Liver (tissue), 9 donors: Measurements from ENCODE around the gene EXOC4. TPM values are rescaled to one million over a fixed set of nuclear protein-coding genes. Genes with fewer than 3 reads are reported as not detected.

ENCODE experiments used
- DNase-seq: peaks from one replicate; pipeline ENCODE4 v3.0.0-alpha.2; 2017; ENCODE audit warnings: low spot score
- H3K27ac ChIP-seq, 2 donors: one replicate each; pipeline ENCODE4 v1.7.0; 2013; ENCODE audit warnings: inconsistent platforms in 2 of 2, low read length in 2 of 2, control low read depth in 1 of 2, low read depth in 1 of 2, mild to moderate bottlenecking in 1 of 2
- H3K27me3 ChIP-seq, 4 donors: one replicate each; pipeline versions ENCODE4 v1.6.1 to v1.7.0; 2013; ENCODE audit warnings: low read length in 3 of 4, inconsistent platforms in 1 of 4, mild to moderate bottlenecking in 1 of 4, moderate library complexity in 1 of 4; ENCODE audit not compliant: control insufficient read depth in 4 of 4, insufficient read depth in 4 of 4
- H3K36me3 ChIP-seq, 4 donors: one replicate each; pipeline versions ENCODE4 v1.6.1 to v1.7.0; 2013; ENCODE audit warnings: low read length in 3 of 4, mild to moderate bottlenecking in 3 of 4, low read depth in 1 of 4, moderate library complexity in 1 of 4; ENCODE audit not compliant: control insufficient read depth in 4 of 4, insufficient read depth in 3 of 4
- H3K4me1 ChIP-seq, 4 donors: one replicate each; pipeline versions ENCODE4 v1.6.1 to v1.7.0; 2013; ENCODE audit warnings: low read length in 3 of 4, mild to moderate bottlenecking in 3 of 4, moderate library complexity in 1 of 4; ENCODE audit not compliant: control insufficient read depth in 4 of 4, insufficient read depth in 4 of 4
- H3K4me3 ChIP-seq, 3 donors: one replicate each; pipeline versions ENCODE4 v1.6.1 to v1.7.0; 2013; ENCODE audit warnings: low read length in 3 of 3, control low read depth in 1 of 3, low read depth in 1 of 3, mild to moderate bottlenecking in 1 of 3
- H3K9ac ChIP-seq, 2 donors: one replicate each; pipeline ENCODE4 v1.7.0; 2013; ENCODE audit warnings: low read length in 2 of 2, mild to moderate bottlenecking in 2 of 2, moderate library complexity in 2 of 2, control low read depth in 1 of 2, low read depth in 1 of 2
- H3K9me3 ChIP-seq, 4 donors: one replicate each; pipeline versions ENCODE4 v1.6.1 to v1.7.0; 2013; ENCODE audit warnings: low read length in 3 of 4; ENCODE audit not compliant: control insufficient read depth in 4 of 4
- ATF3 ChIP-seq: IDR thresholded peaks from 2 replicates; pipeline ENCODE4 v1.6.1; 2016; ENCODE audit warnings: antibody characterized with exemption
- FOXA1 ChIP-seq: IDR thresholded peaks from 2 replicates; pipeline ENCODE4 v1.6.1; 2016; ENCODE audit warnings: antibody characterized with exemption
- FOXA2 ChIP-seq: IDR thresholded peaks from 2 replicates; pipeline ENCODE4 v1.6.1; 2016; ENCODE audit warnings: antibody characterized with exemption
- GABPA ChIP-seq, 2 donors: IDR thresholded peaks in 1 of 2; conservative IDR thresholded peaks in 1 of 2; 2 replicates each; pipeline ENCODE4 v1.6.1; 2016; ENCODE audit warnings: antibody characterized with exemption in 2 of 2, mild to moderate bottlenecking in 1 of 2, moderate library complexity in 1 of 2
- HNF4G ChIP-seq: IDR thresholded peaks from 2 replicates; pipeline ENCODE4 v1.6.1; 2016; ENCODE audit warnings: antibody characterized with exemption
- JUND ChIP-seq, 2 donors: IDR thresholded peaks; 2 replicates each; pipeline ENCODE4 v1.6.1; 2016; ENCODE audit warnings: antibody characterized with exemption in 2 of 2
- MAX ChIP-seq: IDR thresholded peaks from 2 replicates; pipeline ENCODE4 v1.6.1; 2016; ENCODE audit warnings: antibody characterized with exemption
- RAD21 ChIP-seq, 2 donors: IDR thresholded peaks; 2 replicates each; pipeline ENCODE4 v1.6.1; 2016; ENCODE audit warnings: antibody characterized with exemption in 2 of 2, mild to moderate bottlenecking in 2 of 2
- REST ChIP-seq: IDR thresholded peaks from 2 replicates; pipeline ENCODE4 v1.6.1; 2016; ENCODE audit warnings: antibody characterized with exemption, mild to moderate bottlenecking
- RXRA ChIP-seq, 2 donors: IDR thresholded peaks; 2 replicates each; pipeline ENCODE4 v1.6.1; 2017 to 2018; ENCODE audit warnings: antibody characterized with exemption in 2 of 2, mild to moderate bottlenecking in 1 of 2
- SP1 ChIP-seq: IDR thresholded peaks from 2 replicates; pipeline ENCODE4 v1.6.1; 2018; ENCODE audit warnings: antibody characterized with exemption, mild to moderate bottlenecking
- TAF1 ChIP-seq: conservative IDR thresholded peaks from 2 replicates; pipeline ENCODE4 v1.6.1; 2016; ENCODE audit warnings: antibody characterized with exemption, mild to moderate bottlenecking
- YY1 ChIP-seq: IDR thresholded peaks from 2 replicates; pipeline ENCODE4 v1.6.1; 2016; ENCODE audit warnings: antibody characterized with exemption, mild to moderate bottlenecking
- ZBTB33 ChIP-seq: IDR thresholded peaks from 2 replicates; pipeline ENCODE4 v1.6.1; 2016; ENCODE audit warnings: antibody characterized with exemption
- WGBS: extraction: QIAGEN DNeasy Blood & Tissue Kit; methylation state at CpG from one replicate; pipeline ENCODE4 v1.1.7; 2013; 5-methylcytosine and 5-hydroxymethylcytosine counted together
- polyA plus RNA-seq, 2 donors: library from polyadenylated mRNA; stranded (reverse) in 1 of 2; unstranded in 1 of 2; fragments of 200-250 nt in 1 of 2; fragments of >200 nt in 1 of 2; fragmentation: Nextera tagmentation in 1 of 2; extraction: Ambion mirVana in 1 of 2; gene quantifications; one replicate each; pipeline versions ENCODE4 v1.2.1 to v1.2.3, GENCODE V29; 2013 to 2015
- total RNA-seq, 2 donors: library from RNA; depleted of rRNA; stranded (reverse); fragments of >200 nt; gene quantifications; one replicate each; pipeline ENCODE4 v1.2.3, GENCODE V29; 2014
- donor health status: healthy.
- donor health status: healthy.
- donor health status: healthy.
- donor health status: healthy.
- donor health status: healthy.

The EXOC4 gene
- total and polyA plus RNA-seq, 4 donors, result 9.5 to 55.9 (median 23.6) TPM

GRCh38 chr7:133973710-133974109 lies 720.8 kb downstream of the EXOC4 start:
- Histone ChIP-seq H3K4me3 (no peak overlapping the region), H3K27me3 (no peaks in the 10 kb centered on the region), H3K27ac (no peak overlapping the region), H3K4me1 (no peaks in the 10 kb centered on the region), H3K9me3 (no peaks in the 10 kb centered on the region), H3K9ac (no peak overlapping the region), H3K36me3 (peaks cover 0 to 2% (median 0%) of the 10 kb centered on the region in 4 donors)
- TF ChIP-seq HNF4G (no peak), RAD21 (IDR thresholded peaks at IDR 0.05) (no peak), FOXA1 (no peak), RXRA (IDR thresholded peaks at IDR 0.05) (no peak), JUND (IDR thresholded peaks at IDR 0.05) (no peak), ZBTB33 (no peak), GABPA (IDR thresholded peaks at IDR 0.05 in 1 of 2, conservative IDR thresholded peaks at IDR 0.05 in 1 of 2) (no peak), ATF3 (no peak)
- DNase-seq, result no peak
- 100% methylated on average over 2 of the region's 2 CpGs for WGBS

GRCh38 chr7:133975130-133975529 lies 722.3 kb downstream of the EXOC4 start:
- Histone ChIP-seq H3K36me3 (no peaks in the 10 kb centered on the region), H3K27me3 (no peaks in the 10 kb centered on the region), H3K9ac (no peak overlapping the region), H3K9me3 (no peaks in the 10 kb centered on the region), H3K4me3 (no peak overlapping the region), H3K4me1 (no peaks in the 10 kb centered on the region), H3K27ac (no peak overlapping the region)
- DNase-seq, result no peak
- TF ChIP-seq JUND (IDR thresholded peaks at IDR 0.05), result no peak
- TF ChIP-seq RXRA (IDR thresholded peaks at IDR 0.05), result no peak
- TF ChIP-seq TAF1, result no peak
- TF ChIP-seq ATF3, result no peak
- TF ChIP-seq GABPA (IDR thresholded peaks at IDR 0.05 in 1 of 2, conservative IDR thresholded peaks at IDR 0.05 in 1 of 2), result no peak

- no peak for TF ChIP-seq RAD21 (IDR thresholded peaks at IDR 0.05)
- TF ChIP-seq ZBTB33, result no peak
- TF ChIP-seq HNF4G, result no peak
- no peak for TF ChIP-seq MAX
- no peak for TF ChIP-seq REST
- TF ChIP-seq ATF3, result no peak
- no peak for TF ChIP-seq JUND (IDR thresholded peaks at IDR 0.05)
- no peak for TF ChIP-seq GABPA (IDR thresholded peaks at IDR 0.05 in 1 of 2, conservative IDR thresholded peaks at IDR 0.05 in 1 of 2)
- TF ChIP-seq SP1, result no peak
- no peak for TF ChIP-seq YY1
- no peak for TF ChIP-seq FOXA2
- no peaks in the 10 kb centered on the region for H3K27me3 ChIP-seq
- no peaks in the 10 kb centered on the region for H3K4me1 ChIP-seq
- no peak overlapping the region for H3K9ac ChIP-seq
- no peak for DNase-seq
- H3K4me3 ChIP-seq, result no peak overlapping the region
- H3K27ac ChIP-seq, result no peak overlapping the region
- H3K36me3 ChIP-seq, result no peaks in the 10 kb centered on the region
- WGBS, result 97% methylated on average over 1 of the region's 1 CpG
- no peaks in the 10 kb centered on the region for H3K9me3 ChIP-seq
Measured at GRCh38 chr7:133976140-133976539, 723.3 kb downstream of the EXOC4 start.
